H1 (cell line): Measurements from ENCODE around the gene PASD1. TPM values are rescaled to one million over a fixed set of nuclear protein-coding genes. Genes with fewer than 3 reads are reported as not detected.

Experiments
- CTCF ChIA-PET: fragments of 300-600 bp; sonication (Branson Sonifier 250); formaldehyde crosslinking; loops from one replicate; lab custom pipeline; 2021; ENCODE audit not compliant: partially characterized antibody; lab: Charles Lee
- POLR2A ChIA-PET: fragments of 300-600 bp; sonication (Branson Sonifier 250); formaldehyde crosslinking; loops from one replicate; lab custom pipeline; 2021; ENCODE audit warnings: inconsistent platforms; ENCODE audit not compliant: partially characterized antibody; lab: Charles Lee
- DNase-seq, 2 experiments: peaks; one replicate each; pipeline versions ENCODE4 v3.0.0 to v3.0.0-alpha.2; 2010 to 2022; ENCODE audit warnings: low spot score in 2 of 2, low read depth in 1 of 2, mixed read lengths in 1 of 2
- FAIRE-seq: peaks from 2 replicates; lab custom pipeline; 2011; peaks lifted over from hg19 to GRCh38; lab: Jason Lieb, UNC
- H2AFZ ChIP-seq: 2 replicates; pipeline ENCODE4 v1.8.1; 2012; ENCODE audit warnings: low read length, inconsistent platforms
- H2AK5ac ChIP-seq: 2 replicates; pipeline ENCODE4 v1.6.1; 2013; ENCODE audit warnings: low read depth, low read length
- H2BK120ac ChIP-seq: replicated peaks from 2 replicates; pipeline ENCODE3; 2013; ENCODE audit warnings: low read depth, low read length, inconsistent platforms
- H2BK12ac ChIP-seq: 2 replicates; pipeline ENCODE4 v1.6.1; 2013; ENCODE audit warnings: low read depth, low read length
- H2BK15ac ChIP-seq: 2 replicates; pipeline ENCODE4 v1.6.1; 2013; ENCODE audit warnings: low read length
- H2BK20ac ChIP-seq: 2 replicates; pipeline ENCODE4 v1.6.1; 2013; ENCODE audit warnings: low read length
- H2BK5ac ChIP-seq: 2 replicates; pipeline ENCODE4 v1.6.1; 2013; ENCODE audit warnings: low read depth, low read length
- H3K14ac ChIP-seq: 2 replicates; pipeline ENCODE4 v1.6.1; 2013; ENCODE audit warnings: inconsistent platforms; ENCODE audit not compliant: insufficient read length
- H3K18ac ChIP-seq: 2 replicates; pipeline ENCODE4 v1.6.1; 2013; ENCODE audit warnings: low read length; ENCODE audit errors: extremely low read depth
- H3K23ac ChIP-seq: 2 replicates; pipeline ENCODE4 v1.6.1; 2013; ENCODE audit warnings: inconsistent platforms; ENCODE audit not compliant: insufficient read length
- H3K23me2 ChIP-seq: 2 replicates; pipeline ENCODE4 v1.6.1; 2013; ENCODE audit warnings: low read depth, low read length
- H3K27ac ChIP-seq: 2 replicates; pipeline ENCODE4 v1.6.1; 2011; ENCODE audit warnings: low read depth, low read length, inconsistent platforms
- H3K27me3 ChIP-seq, 4 experiments: replicated peaks in 1 of 4; 1 replicate in 1 of 4; 2 replicates in 3 of 4; pipeline versions ENCODE4 v1.6.1 to v1.8.1; 2011 to 2013; ENCODE audit warnings: low read length in 3 of 4, mild to moderate bottlenecking in 3 of 4, inconsistent platforms in 2 of 4, mixed read lengths in 2 of 4, moderate library complexity in 1 of 4; ENCODE audit not compliant: control insufficient read depth in 3 of 4, insufficient read depth in 3 of 4; ENCODE audit errors: extremely low read depth in 1 of 4
- H3K36me3 ChIP-seq, 4 experiments: 2 replicates each; pipeline versions ENCODE4 v1.6.1 to v1.8.1; 2011 to 2013; ENCODE audit warnings: mild to moderate bottlenecking in 4 of 4, low read length in 3 of 4, moderate library complexity in 2 of 4, control low read depth in 1 of 4, inconsistent platforms in 1 of 4; ENCODE audit not compliant: insufficient read depth in 4 of 4, control insufficient read depth in 2 of 4
- H3K4ac ChIP-seq: replicated peaks from 2 replicates; pipeline ENCODE3; 2013; ENCODE audit warnings: low read length, low read depth, mixed read lengths, inconsistent platforms; ENCODE audit not compliant: insufficient read length
- H3K4me1 ChIP-seq, 4 experiments: replicated peaks in 1 of 4; 1 replicate in 1 of 4; 2 replicates in 3 of 4; pipeline versions ENCODE4 v1.6.1 to v1.8.1; 2011 to 2013; ENCODE audit warnings: low read length in 3 of 4, inconsistent platforms in 2 of 4, mixed read lengths in 1 of 4; ENCODE audit not compliant: insufficient read depth in 4 of 4, control insufficient read depth in 3 of 4
- H3K4me2 ChIP-seq, 2 experiments: 2 replicates each; pipeline versions ENCODE4 v1.6.1 to v1.8.1; 2011 to 2013; ENCODE audit warnings: low read depth in 2 of 2, low read length in 2 of 2, control low read depth in 1 of 2, inconsistent platforms in 1 of 2, mild to moderate bottlenecking in 1 of 2; ENCODE audit not compliant: insufficient read depth in 1 of 2
- H3K4me3 ChIP-seq, 4 experiments: fragments of 200-600, 300-600 bp in 1 of 4; sonication (generic), shearing (Covaris generic), sonication (Bioruptor Twin) in 1 of 4; 2 replicates each; pipeline versions ENCODE4 v1.5.1 to v1.8.1; 2011 to 2016; ENCODE audit warnings: low read length in 4 of 4, low read depth in 3 of 4, control low read depth in 2 of 4, inconsistent platforms in 2 of 4, mild to moderate bottlenecking in 2 of 4, mixed read lengths in 1 of 4, moderate library complexity in 1 of 4; ENCODE audit not compliant: insufficient read depth in 2 of 4; ENCODE audit errors: extremely low read depth in 1 of 4
- H3K56ac ChIP-seq: replicated peaks from 2 replicates; pipeline ENCODE3; 2013; ENCODE audit warnings: low read depth, mild to moderate bottlenecking, mixed read lengths, low read length, inconsistent platforms; ENCODE audit not compliant: insufficient read length
- H3K79me1 ChIP-seq: 2 replicates; pipeline ENCODE4 v1.6.1; 2013; ENCODE audit warnings: low read depth, low read length, control low read depth
- H3K79me2 ChIP-seq, 2 experiments: 2 replicates each; pipeline versions ENCODE4 v1.6.1 to v1.8.1; 2012 to 2013; ENCODE audit warnings: low read length in 2 of 2, mild to moderate bottlenecking in 2 of 2, inconsistent platforms in 1 of 2; ENCODE audit not compliant: insufficient read depth in 2 of 2, control insufficient read depth in 1 of 2
- H3K9ac ChIP-seq, 4 experiments: replicated peaks in 1 of 4; 1 replicate in 1 of 4; 2 replicates in 3 of 4; pipeline versions ENCODE4 v1.6.1 to v1.8.1; 2011 to 2013; ENCODE audit warnings: low read depth in 3 of 4, low read length in 3 of 4, control low read depth in 2 of 4, mild to moderate bottlenecking in 2 of 4, moderate library complexity in 2 of 4, inconsistent platforms in 1 of 4; ENCODE audit errors: extremely low read depth in 1 of 4
- H3K9me3 ChIP-seq, 2 experiments: 2 replicates each; pipeline versions ENCODE4 v1.6.1 to v1.8.1; 2012 to 2013; ENCODE audit warnings: mild to moderate bottlenecking in 2 of 2, moderate library complexity in 2 of 2, control low read depth in 1 of 2, inconsistent platforms in 1 of 2, low read depth in 1 of 2, low read length in 1 of 2, mixed read lengths in 1 of 2; ENCODE audit not compliant: insufficient read depth in 2 of 2
- H4K20me1 ChIP-seq, 2 experiments: replicated peaks in 1 of 2; 2 replicates each; pipeline versions ENCODE3 to v1.8.1; 2011 to 2013; ENCODE audit warnings: inconsistent platforms in 2 of 2, low read length in 2 of 2, mild to moderate bottlenecking in 1 of 2; ENCODE audit not compliant: insufficient read depth in 2 of 2, control insufficient read depth in 1 of 2
- H4K5ac ChIP-seq: 2 replicates; pipeline ENCODE4 v1.6.1; 2013; ENCODE audit warnings: low read length, low read depth, mixed read lengths, inconsistent platforms; ENCODE audit not compliant: insufficient read length
- H4K8ac ChIP-seq: 2 replicates; pipeline ENCODE4 v1.8.0; 2013; ENCODE audit warnings: mild to moderate bottlenecking, moderate library complexity, low read length, inconsistent platforms; ENCODE audit not compliant: insufficient read depth; ENCODE audit errors: extremely low read depth
- H4K91ac ChIP-seq: replicated peaks from 2 replicates; pipeline ENCODE3; 2013; ENCODE audit warnings: low read length, mixed read lengths, inconsistent platforms; ENCODE audit not compliant: insufficient read length
- BCL11A ChIP-seq, 2 experiments: IDR thresholded peaks; one replicate each; pipeline ENCODE4 v1.6.1; 2011; ENCODE audit warnings: low read depth in 2 of 2, low read length in 2 of 2, mild to moderate bottlenecking in 2 of 2
- BRCA1 ChIP-seq: IDR thresholded peaks from 2 replicates; pipeline ENCODE4 v1.6.1; 2012; ENCODE audit warnings: low read depth, low read length, improper control_type of control experiment
- EGR1 ChIP-seq: IDR thresholded peaks from 2 replicates; pipeline ENCODE4 v1.6.1; 2011; ENCODE audit warnings: low read depth, low read length, borderline replicate concordance
- JUN ChIP-seq: IDR thresholded peaks from 2 replicates; pipeline ENCODE4 v1.6.1; 2011; ENCODE audit warnings: low read depth, mild to moderate bottlenecking, improper control_type of control experiment, low read length
- KDM5A ChIP-seq: fragments of 200-600 bp; IDR thresholded peaks from 2 replicates; pipeline ENCODE4 v1.7.1; 2012; ENCODE audit warnings: mild to moderate bottlenecking, low read length, inconsistent platforms, mixed read lengths
- POU5F1 ChIP-seq: IDR thresholded peaks from 2 replicates; pipeline ENCODE4 v1.6.1; 2011; ENCODE audit warnings: low read depth, mild to moderate bottlenecking, low read length, moderate library complexity
- SP2 ChIP-seq: IDR thresholded peaks from 2 replicates; pipeline ENCODE4 v1.6.1; 2012; ENCODE audit warnings: mild to moderate bottlenecking, low read length, inconsistent platforms
- TAF7 ChIP-seq: optimal IDR thresholded peaks from 2 replicates; pipeline ENCODE3; 2011; ENCODE audit warnings: low read depth, mild to moderate bottlenecking, inconsistent platforms, low read length, moderate library complexity, borderline replicate concordance
- TEAD4 ChIP-seq: IDR thresholded peaks from 2 replicates; pipeline ENCODE4 v1.6.1; 2012; ENCODE audit warnings: low read depth, low read length, inconsistent platforms, mixed read lengths
- ZNF274 ChIP-seq: IDR thresholded peaks from 2 replicates; pipeline ENCODE4 v1.7.0; 2012; ENCODE audit warnings: low read length, borderline replicate concordance; ENCODE audit errors: extremely low read depth
- WGBS, 2 experiments: shearing (Covaris generic) in 1 of 2; methylation state at CpG; one replicate each; pipeline versions ENCODE4 v1.1.6 to v1.1.7; 2013 to 2015; ENCODE audit warnings: low lambda C conversion rate in 2 of 2, mixed read lengths in 2 of 2, inconsistent platforms in 1 of 2, low coverage in 1 of 2, missing lambda C conversion rate in 1 of 2; ENCODE audit not compliant: insufficient replicate concordance in 2 of 2, insufficient coverage in 1 of 2, insufficient read length in 1 of 2; ENCODE audit errors: extremely low coverage in 1 of 2, missing lambda C conversion rate in 1 of 2; 5-methylcytosine and 5-hydroxymethylcytosine counted together
- polyA plus RNA-seq, 7 experiments: library from polyadenylated mRNA; depleted of rRNA in 3 of 7; stranded (reverse) in 5 of 7; unstranded in 2 of 7; fragments of >200 nt in 5 of 7; fragments of 200-250 nt in 2 of 7; gene quantifications; 1 replicate in 5 of 7; 2 replicates in 1 of 7; 4 replicates in 1 of 7; pipeline versions ENCODE4 v1.2.1 to v1.2.3, GENCODE V29; 2011 to 2013; ENCODE audit warnings: missing spikeins in 2 of 7, mixed read lengths in 2 of 7
- total RNA-seq: library from RNA; stranded (reverse); fragmentation: NEBNext Ultra II Directional; extraction: Animal tissue kit (Norgen Biotek cat#: 25700); gene quantifications from 2 replicates; pipeline ENCODE4 v1.2.1, GENCODE V29; 2021

The PASD1 gene
- total and polyA plus RNA-seq, 2 of the 8 experiments (the other 6 are each of a cell fraction or from before 2014, with no cell fraction given) = 0.03 to 0.09 TPM

DNA sequence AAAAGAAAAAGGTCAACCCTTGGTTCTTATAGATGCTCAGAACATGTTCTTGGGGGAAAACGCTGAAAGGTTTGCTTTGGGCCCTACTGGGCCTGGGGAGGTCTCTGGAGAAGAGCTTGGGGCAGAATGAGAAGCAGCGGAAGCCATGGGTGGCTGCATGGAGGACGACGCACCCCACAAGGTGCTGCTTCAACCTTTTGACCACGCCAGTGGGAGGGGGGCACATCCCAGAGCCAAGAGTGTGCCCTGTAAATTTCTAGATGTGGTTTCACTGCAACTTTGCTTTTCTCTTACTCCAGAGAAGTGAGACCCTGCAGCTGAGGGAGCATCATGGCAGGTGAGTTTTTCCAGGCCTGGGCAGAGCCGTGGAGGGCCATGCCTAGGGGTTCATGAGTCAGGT, 135.0 kb downstream of the PASD1 start:
- Histone ChIP-seq H3K36me3 (no peaks in the 10 kb centered on the region), H3K23me2 (no peaks in the 10 kb centered on the region), H3K27me3 (peaks cover 0 to 6% (median 1%) of the 10 kb centered on the region in 4 experiments; a peak in 2 of 7 replicates), H2AFZ (no peak overlapping the region), H3K18ac (no peak overlapping the region), H2AK5ac (no peak overlapping the region), H3K27ac (no peak overlapping the region), H3K56ac (no peak overlapping the region), H2BK120ac (no peak overlapping the region), H4K20me1 (no peaks in the 10 kb centered on the region), H4K8ac (no peak overlapping the region), H3K79me1 (no peaks in the 10 kb centered on the region), H2BK5ac (no peak overlapping the region), H4K5ac (no peak overlapping the region), H3K9me3 (no peaks in the 10 kb centered on the region), H3K9ac (no peak overlapping the region), H3K4me3 (no peak overlapping the region), H3K4me1 (peaks cover 0 to 6% (median 0%) of the 10 kb centered on the region in 4 experiments; a peak in 1 of 7 replicates), H3K4ac (no peak overlapping the region), H2BK12ac (no peak overlapping the region), H3K14ac (no peak overlapping the region), H2BK20ac (no peak overlapping the region), H4K91ac (no peak overlapping the region), H3K79me2 (no peaks in the 10 kb centered on the region), H2BK15ac (no peak overlapping the region), H3K4me2 (no peak overlapping the region), H3K23ac (no peak overlapping the region)
- ChIA-PET POLR2A (interaction anchor here (1.1 kb wide), 1 partner anchor 8 kb away, joined by 3 read pairs; no protein-coding TSS in a partner anchor), CTCF (interaction anchor here (1.4 to 1.8 kb wide), 2 partner anchors 13 to 18 kb away, joined by 4 to 5 read pairs; no protein-coding TSS in a partner anchor)
- DNase-seq (no peak), FAIRE-seq (no peak)
- WGBS, 2 experiments = 83% methylated on average over 4 of the region's 6 CpGs; no CpG with 5 or more reads in 1 of the 2 experiments
- TF ChIP-seq KDM5A (no peak), BCL11A (IDR thresholded peaks at IDR 0.05; ENCODE audit: low read depth in 2 of 2, low read length in 2 of 2) (no peak), ZNF274 (no peak), BRCA1 (no peak), POU5F1 (no peak), EGR1 (no peak), TEAD4 (no peak), JUN (no peak), SP2 (no peak), TAF7 (no peak)
